GM21367 (cell line): ENCODE data around the gene ENPEP.
"Not testable (repeated sequence)": the region's sequence is repeated elsewhere in the genome, so short reads cannot be mapped to it uniquely, and the experiment has no call there.

ENCODE experiments used
- ATAC-seq: cut with Tn5 transposase; IDR thresholded peaks from one replicate; pipeline ENCODE4 v1.9.1; 2021; ENCODE audit not compliant: unreplicated experiment

The ENPEP gene

GRCh38 chr4:110475881-110476818, at the start of gene ENPEP:
ENPEP (plus strand) TSS chr4:110476155; CDS start chr4:110476415, 260 bp downstream.
- no peak for ATAC-seq

GRCh38 chr4:110431805-110432204, 44.1 kb upstream of the ENPEP start:
- ATAC-seq = not testable (repeated sequence)

GRCh38 chr4:110437292-110437691, 38.7 kb upstream of the ENPEP start:
- not testable (repeated sequence) for ATAC-seq

GRCh38 chr4:110439209-110439608, 36.7 kb upstream of the ENPEP start:
- ATAC-seq = not testable (repeated sequence)

- no peak for ATAC-seq
Observed at GRCh38 chr4:110442309-110442708, 33.6 kb upstream of the ENPEP start.

GRCh38 chr4:110442788-110443187, 33.2 kb upstream of the ENPEP start:
- ATAC-seq = no peak

- ATAC-seq = no peak
Observed at GRCh38 chr4:110449947-110450346, 26.0 kb upstream of the ENPEP start.

GRCh38 chr4:110452546-110452945, 23.4 kb upstream of the ENPEP start:
- ATAC-seq = no peak

- no peak for ATAC-seq
Observed at GRCh38 chr4:110454441-110454840, 21.5 kb upstream of the ENPEP start.

GRCh38 chr4:110458494-110459266, 17.3 kb upstream of the ENPEP start:
- no peak for ATAC-seq

- ATAC-seq = no peak
Observed at GRCh38 chr4:110460074-110460746, 15.7 kb upstream of the ENPEP start.

- no peak for ATAC-seq
Observed at GRCh38 chr4:110467400-110467799, 8.6 kb upstream of the ENPEP start.

GRCh38 chr4:110472583-110473329, 3.2 kb upstream of the ENPEP start:
- no peak for ATAC-seq

GRCh38 chr4:110474481-110474880, 1.5 kb upstream of the ENPEP start:
- ATAC-seq = no peak

GRCh38 chr4:110475080-110475479, 875 bp upstream of the ENPEP start:
- not testable (repeated sequence) for ATAC-seq

- ATAC-seq = no peak
Observed at GRCh38 chr4:110477836-110478235, 1.9 kb downstream of the ENPEP start.

- ATAC-seq = no peak
Observed at GRCh38 chr4:110480031-110480549, 4.1 kb downstream of the ENPEP start.

GRCh38 chr4:110480746-110481271, 4.9 kb downstream of the ENPEP start:
- ATAC-seq = no peak

- no peak for ATAC-seq
Observed at GRCh38 chr4:110483516-110483915, 7.6 kb downstream of the ENPEP start.

GRCh38 chr4:110484029-110484428, 8.1 kb downstream of the ENPEP start:
- ATAC-seq = peak; percentile 99
